T-helper 17 cell (primary cell): ENCODE data around the gene CRYBG3. TPM values are rescaled to one million over a fixed set of nuclear protein-coding genes. Genes with fewer than 3 reads are reported as not detected.
A peak's percentile ranks its signal among the peaks of the same experiment; 100 is the strongest.

Source experiments
- ATAC-seq: fragments of 150-1000 bp; cut with Tn5 transposase; 2 replicates; pipeline ENCODE4 v1.10.0; 2021; ENCODE audit warnings: mild to moderate bottlenecking, moderate library complexity
- DNase-seq, 3 donors: peaks; one replicate each; pipeline versions ENCODE4 v3.0.0 to v3.0.0-alpha.2; 2020 to 2021
- H3K9me3 ChIP-seq: one replicate; pipeline ENCODE4 v1.7.0; 2013; ENCODE audit warnings: low read length, mild to moderate bottlenecking; ENCODE audit not compliant: control insufficient read depth, poor library complexity, severe bottlenecking
- H3K27ac Mint-ChIP-seq: one replicate; pipeline ENCODE4 v1.8.0; 2022; ENCODE audit warnings: mild to moderate bottlenecking, moderate library complexity, mixed read lengths
- H3K27me3 Mint-ChIP-seq: one replicate; pipeline ENCODE4 v1.8.0; 2022; ENCODE audit warnings: mixed read lengths
- H3K36me3 Mint-ChIP-seq: one replicate; pipeline ENCODE4 v1.8.0; 2022; ENCODE audit warnings: low read depth, mixed read lengths
- H3K4me1 Mint-ChIP-seq: one replicate; pipeline ENCODE4 v1.8.0; 2022; ENCODE audit warnings: mild to moderate bottlenecking, mixed read lengths
- H3K4me3 Mint-ChIP-seq: one replicate; pipeline ENCODE4 v1.8.0; 2022; ENCODE audit warnings: mild to moderate bottlenecking, moderate library complexity, mixed read lengths
- total RNA-seq, 4 donors: library from RNA in 2 of 4; stranded (reverse) in 2 of 4; gene quantifications; one replicate each; pipeline ENCODE4 v1.2.3 and lab custom pipeline; 2022 to 2026

Gene CRYBG3
- total RNA-seq, 2 donors from 2014 or later, result 6.4 to 6.5 TPM

DNA sequence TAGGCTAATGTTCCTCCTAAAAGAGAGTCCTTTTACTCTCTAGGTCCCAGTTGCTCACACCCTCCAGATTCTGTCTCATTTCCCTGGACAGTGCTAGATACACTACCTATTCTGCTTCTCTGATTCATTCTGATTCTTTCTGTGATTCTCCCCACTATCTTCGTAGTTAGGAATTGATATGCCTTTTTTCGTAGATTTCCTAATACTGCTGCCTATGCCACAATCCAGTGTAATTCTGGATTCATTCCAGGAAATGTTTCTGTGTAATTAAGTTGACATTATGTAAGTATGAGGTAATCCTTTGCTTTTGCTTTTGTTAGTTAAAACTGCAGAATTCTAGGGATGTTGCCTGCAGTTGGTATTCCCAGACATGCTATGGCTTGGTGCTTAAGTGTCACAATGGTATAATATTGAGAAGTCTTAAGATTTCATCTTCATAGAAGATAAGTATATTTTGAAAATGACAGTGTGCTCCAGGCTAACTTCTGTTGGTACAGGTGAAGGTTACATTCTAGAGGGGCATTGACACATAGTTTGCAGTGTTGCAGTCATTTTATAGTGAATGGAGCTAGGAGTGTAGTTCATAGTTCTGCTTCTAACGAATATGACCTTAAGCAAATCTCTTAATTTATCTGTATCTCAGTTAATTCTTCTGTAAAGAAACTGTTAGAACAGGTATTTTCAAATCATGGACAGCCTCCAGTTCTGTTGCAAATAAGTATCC, 96.2 kb downstream of the CRYBG3 start:
- ATAC-seq (no peak), DNase-seq (no peak)
- peaks cover 10% of the 10 kb centered on the region for H3K4me1 Mint-ChIP-seq
- H3K27me3 Mint-ChIP-seq, result no peaks in the 10 kb centered on the region
- H3K4me3 Mint-ChIP-seq, result no peak overlapping the region
- H3K27ac Mint-ChIP-seq, result no peak overlapping the region
- no peaks in the 10 kb centered on the region for H3K9me3 ChIP-seq
- peaks cover 8% of the 10 kb centered on the region for H3K36me3 Mint-ChIP-seq

DNA sequence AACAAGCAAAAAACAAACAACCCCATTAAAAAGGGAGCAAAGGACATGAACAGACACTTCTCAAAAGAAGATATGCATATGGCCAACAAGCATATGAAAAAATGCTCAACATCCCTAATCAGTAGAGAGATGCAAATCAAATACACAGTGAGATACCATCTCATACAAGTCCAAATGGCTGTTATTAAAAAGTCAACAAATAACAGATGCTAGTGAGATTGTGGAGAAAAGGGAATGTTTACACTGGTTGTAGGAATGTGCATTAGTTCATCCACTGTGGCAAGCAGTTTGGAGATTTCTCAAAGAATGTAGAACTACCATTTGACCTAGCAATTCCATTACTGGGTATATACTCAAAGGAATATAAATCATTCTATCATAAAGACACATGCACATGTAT, 105.9 kb downstream of the CRYBG3 start:
- DNase-seq (no peak), ATAC-seq (no peak)
- H3K36me3 Mint-ChIP-seq, result peaks cover 11% of the 10 kb centered on the region
- no peaks in the 10 kb centered on the region for H3K9me3 ChIP-seq
- no peaks in the 10 kb centered on the region for H3K4me1 Mint-ChIP-seq
- no peak overlapping the region for H3K27ac Mint-ChIP-seq
- no peaks in the 10 kb centered on the region for H3K27me3 Mint-ChIP-seq
- no peak overlapping the region for H3K4me3 Mint-ChIP-seq

DNA sequence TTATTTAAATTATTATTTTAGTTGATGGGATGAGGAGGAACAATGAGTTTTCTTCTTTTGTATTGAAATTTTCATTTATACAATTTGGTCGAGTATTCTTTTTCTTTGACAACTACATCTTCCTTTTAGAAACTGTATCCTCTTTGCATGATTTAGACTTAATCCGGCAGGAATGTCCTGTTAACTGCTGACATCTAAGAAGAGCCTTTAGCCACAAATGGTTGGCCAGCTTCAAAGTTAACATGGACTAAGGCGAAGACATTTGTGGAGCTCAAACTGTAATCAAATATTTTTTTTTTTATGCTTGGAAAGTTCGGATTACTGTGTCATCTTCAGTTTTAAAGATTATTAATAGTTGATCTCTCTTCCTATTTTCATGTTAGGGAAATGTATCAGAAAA, 107.2 kb downstream of the CRYBG3 start:
- ATAC-seq, result no peak
- H3K9me3 ChIP-seq, result no peaks in the 10 kb centered on the region
- Mint-ChIP-seq H3K36me3 (peaks cover 7% of the 10 kb centered on the region), H3K4me1 (no peaks in the 10 kb centered on the region), H3K27me3 (no peaks in the 10 kb centered on the region), H3K27ac (no peak overlapping the region), H3K4me3 (no peak overlapping the region)
- DNase-seq, result no peak

DNA sequence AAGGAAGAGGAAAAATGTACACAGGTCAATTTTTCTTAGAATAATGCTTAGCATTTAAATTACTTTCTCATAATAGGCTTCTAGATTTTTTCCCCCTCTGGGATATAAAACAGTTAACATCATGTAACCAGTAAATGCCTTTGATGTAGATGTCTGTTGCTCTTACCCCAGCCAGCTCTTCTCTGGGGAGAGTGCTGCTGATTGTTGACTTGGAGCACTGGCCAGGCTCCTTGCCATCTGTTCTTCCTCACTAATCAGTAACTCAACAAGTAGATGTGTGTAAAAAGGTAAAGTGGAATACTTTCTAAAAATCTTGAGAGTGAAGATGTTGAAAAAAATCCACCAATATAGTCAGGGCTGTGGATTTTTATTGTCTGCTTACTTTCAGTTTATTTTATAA, 108.2 kb downstream of the CRYBG3 start:
- Mint-ChIP-seq H3K27me3 (no peaks in the 10 kb centered on the region), H3K4me3 (no peak overlapping the region), H3K27ac (no peak overlapping the region), H3K36me3 (peaks cover 2% of the 10 kb centered on the region), H3K4me1 (peaks cover 2% of the 10 kb centered on the region)
- no peaks in the 10 kb centered on the region for H3K9me3 ChIP-seq
- ATAC-seq, result no peak
- no peak for DNase-seq

DNA sequence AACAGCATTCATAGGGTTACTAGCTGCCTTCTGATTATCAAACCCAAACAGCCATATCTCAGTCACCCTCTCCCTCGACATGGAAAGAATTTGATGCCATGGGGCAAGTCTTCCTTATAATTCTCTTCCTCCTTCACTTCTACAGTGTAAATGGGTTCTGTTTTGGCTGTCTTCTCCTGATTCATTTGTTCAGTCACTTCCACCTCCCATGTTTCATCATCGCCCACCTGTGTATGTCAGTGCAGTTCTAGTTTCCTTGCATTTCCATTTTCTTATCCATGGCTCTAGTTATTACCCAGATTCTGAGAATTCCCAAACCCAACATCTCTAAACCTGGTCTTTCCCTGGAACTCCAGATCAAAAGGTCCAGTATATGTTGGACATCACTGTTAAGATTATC, 109.4 kb downstream of the CRYBG3 start:
- peaks cover 4% of the 10 kb centered on the region for H3K4me1 Mint-ChIP-seq
- no peaks in the 10 kb centered on the region for H3K9me3 ChIP-seq
- ATAC-seq, result no peak
- H3K27me3 Mint-ChIP-seq, result no peaks in the 10 kb centered on the region
- no peak overlapping the region for H3K27ac Mint-ChIP-seq
- peaks cover 4% of the 10 kb centered on the region for H3K36me3 Mint-ChIP-seq
- no peak overlapping the region for H3K4me3 Mint-ChIP-seq
- no peak for DNase-seq

DNA sequence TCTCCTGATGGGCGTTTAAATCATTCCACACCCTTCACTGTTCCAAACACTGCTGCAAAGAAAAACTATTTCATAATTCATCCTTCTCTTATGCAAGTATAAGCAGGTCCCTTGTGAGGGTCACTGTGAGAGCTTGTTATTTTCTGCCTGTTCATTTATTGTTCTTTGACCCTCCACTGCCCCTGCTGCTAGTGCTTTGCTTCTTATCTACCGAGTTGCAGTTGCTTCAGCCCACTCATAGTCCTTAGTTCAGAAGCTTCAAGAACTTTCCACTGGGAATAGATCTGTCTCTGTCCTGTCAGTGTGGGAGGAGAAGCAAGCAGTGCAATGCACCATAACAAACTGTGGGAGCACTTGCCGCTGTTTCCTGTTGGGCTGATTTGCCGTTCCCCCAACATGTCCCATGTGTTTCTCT, 110.6 kb downstream of the CRYBG3 start:
- ATAC-seq, result no peak
- Mint-ChIP-seq H3K4me1 (peaks cover 4% of the 10 kb centered on the region), H3K4me3 (no peak overlapping the region), H3K27ac (peak overlapping the region; percentile 6), H3K27me3 (no peaks in the 10 kb centered on the region), H3K36me3 (peaks cover 4% of the 10 kb centered on the region)
- DNase-seq, result no peak
- no peaks in the 10 kb centered on the region for H3K9me3 ChIP-seq

DNA sequence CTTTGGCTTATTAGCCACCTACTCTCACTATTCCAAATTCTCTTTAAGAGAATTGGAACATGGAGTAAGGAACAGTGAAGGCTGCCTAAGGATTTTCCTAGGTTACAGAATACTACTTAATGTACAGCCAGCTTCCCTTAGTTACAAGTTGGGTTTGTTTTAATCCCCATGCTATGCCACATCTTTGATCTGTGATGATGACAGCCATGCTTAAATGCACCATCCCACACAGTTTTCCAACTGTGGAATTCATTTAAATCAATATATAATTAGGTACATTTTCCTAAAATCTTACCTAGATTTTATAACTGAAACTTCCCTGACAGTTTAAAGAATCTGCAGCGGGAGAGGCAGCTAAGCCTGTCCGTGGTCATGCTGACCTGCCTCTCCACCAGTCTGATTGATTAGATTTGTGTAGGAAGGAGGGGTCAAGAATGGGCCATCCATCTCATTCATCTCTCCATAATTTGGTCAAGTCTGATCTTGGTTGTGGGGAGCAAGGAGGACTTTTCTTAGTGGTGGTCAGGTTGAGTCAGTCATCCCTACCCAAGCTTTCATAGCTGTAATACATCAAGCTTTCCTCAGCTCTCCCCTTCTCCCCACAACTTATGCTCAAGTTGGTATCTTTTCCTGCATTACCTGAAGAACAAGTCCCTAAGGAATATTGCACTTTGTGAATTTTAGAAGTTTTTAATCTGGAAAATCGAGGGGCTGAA, 113.3 kb downstream of the CRYBG3 start:
- peaks cover 4% of the 10 kb centered on the region for H3K4me1 Mint-ChIP-seq
- no peak for ATAC-seq
- no peak overlapping the region for H3K4me3 Mint-ChIP-seq
- no peak for DNase-seq
- H3K9me3 ChIP-seq, result no peaks in the 10 kb centered on the region
- H3K27ac Mint-ChIP-seq, result no peak overlapping the region
- peaks cover 4% of the 10 kb centered on the region for H3K36me3 Mint-ChIP-seq
- no peaks in the 10 kb centered on the region for H3K27me3 Mint-ChIP-seq

DNA sequence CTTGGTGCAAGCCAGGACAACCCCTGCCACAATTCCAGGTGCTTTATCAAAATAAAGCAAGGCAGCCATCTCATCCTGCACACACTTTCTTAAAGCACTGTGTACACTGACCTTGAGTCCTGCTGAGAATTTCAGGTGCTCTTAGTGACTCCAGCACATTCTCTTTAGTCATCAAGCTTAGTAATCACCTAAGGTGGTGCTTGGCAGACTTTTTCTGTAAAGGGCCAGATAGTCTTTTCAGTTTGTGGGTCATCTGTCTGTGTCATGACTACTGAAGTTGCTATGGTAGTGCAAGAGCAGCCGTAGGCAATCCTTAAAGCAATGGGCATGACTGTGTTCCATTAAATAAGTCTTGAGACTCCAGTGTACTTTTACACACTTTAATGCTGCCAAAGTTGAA, 114.0 kb downstream of the CRYBG3 start:
- ATAC-seq (no peak), DNase-seq (no peak)
- Mint-ChIP-seq H3K27ac (no peak overlapping the region), H3K4me1 (peaks cover 6% of the 10 kb centered on the region), H3K27me3 (no peaks in the 10 kb centered on the region), H3K36me3 (peaks cover 4% of the 10 kb centered on the region), H3K4me3 (no peak overlapping the region)
- no peaks in the 10 kb centered on the region for H3K9me3 ChIP-seq

DNA sequence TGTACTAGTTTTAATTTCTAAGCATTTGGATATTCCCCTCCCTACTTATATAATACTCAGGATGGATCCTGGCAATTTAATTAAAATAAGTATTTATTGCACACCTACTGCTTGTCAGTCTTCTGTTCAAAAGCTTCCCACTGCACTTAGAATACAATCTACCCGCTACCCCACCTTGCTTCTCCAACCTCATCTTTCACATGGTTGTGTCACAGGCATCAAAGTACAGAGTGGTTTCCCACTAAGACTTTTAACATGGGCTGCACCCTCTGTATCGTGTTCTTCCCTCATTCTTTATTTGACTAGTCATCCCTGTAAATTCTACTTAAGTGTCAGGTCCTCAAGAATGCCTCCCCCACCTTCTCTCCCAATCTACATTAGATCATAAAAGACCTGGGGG, 115.4 kb downstream of the CRYBG3 start:
- H3K9me3 ChIP-seq, result no peaks in the 10 kb centered on the region
- DNase-seq (no peak), ATAC-seq (no peak)
- peaks cover 2% of the 10 kb centered on the region for H3K36me3 Mint-ChIP-seq
- no peak overlapping the region for H3K4me3 Mint-ChIP-seq
- peak overlapping the region; percentile 34 for H3K27ac Mint-ChIP-seq
- no peaks in the 10 kb centered on the region for H3K27me3 Mint-ChIP-seq
- H3K4me1 Mint-ChIP-seq, result peaks cover 6% of the 10 kb centered on the region

DNA sequence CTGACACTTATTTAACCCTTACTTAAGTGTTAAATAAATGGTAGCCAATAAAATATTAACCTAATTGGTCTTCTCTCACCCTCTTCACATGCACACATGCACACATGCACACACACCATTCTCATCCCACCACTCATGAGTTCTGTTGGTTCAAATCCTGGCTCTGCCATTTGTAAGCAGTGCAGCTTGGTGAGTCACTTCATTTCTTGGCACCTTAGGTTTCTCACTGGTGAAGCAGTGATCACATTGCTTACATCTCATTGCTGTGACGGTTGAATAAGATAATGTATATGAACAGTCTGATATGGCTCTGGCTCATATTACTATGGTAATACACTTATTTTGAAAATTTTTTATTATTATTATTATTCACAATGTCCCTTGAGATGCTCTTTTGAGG, 116.6 kb downstream of the CRYBG3 start:
- Mint-ChIP-seq H3K4me1 (peaks cover 6% of the 10 kb centered on the region), H3K36me3 (peaks cover 2% of the 10 kb centered on the region), H3K27ac (no peak overlapping the region), H3K4me3 (no peak overlapping the region), H3K27me3 (no peaks in the 10 kb centered on the region)
- no peaks in the 10 kb centered on the region for H3K9me3 ChIP-seq
- ATAC-seq, result no peak
- no peak for DNase-seq

DNA sequence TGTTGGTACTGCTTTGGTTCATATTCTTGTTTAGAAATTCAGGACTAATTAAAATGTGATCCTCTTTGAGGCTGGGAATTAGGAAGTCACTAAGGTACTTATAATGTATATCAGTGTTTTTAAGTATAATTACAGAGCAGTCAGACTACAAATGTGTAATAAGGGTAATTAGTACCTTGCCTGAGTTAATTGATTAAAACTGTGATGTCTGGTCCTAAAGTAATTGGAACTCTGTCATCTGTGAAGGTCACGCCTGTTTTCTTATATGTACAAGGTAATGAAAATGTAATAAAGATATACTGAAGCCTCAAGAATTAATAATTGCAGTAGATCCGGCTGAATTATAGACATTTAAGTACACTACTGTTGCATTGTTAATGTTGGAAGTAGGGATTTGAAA, 117.6 kb downstream of the CRYBG3 start:
- ATAC-seq, result no peak
- Mint-ChIP-seq H3K27ac (no peak overlapping the region), H3K4me3 (no peak overlapping the region), H3K27me3 (no peaks in the 10 kb centered on the region), H3K36me3 (peaks cover 2% of the 10 kb centered on the region), H3K4me1 (peaks cover 6% of the 10 kb centered on the region)
- no peaks in the 10 kb centered on the region for H3K9me3 ChIP-seq
- DNase-seq, result no peak

DNA sequence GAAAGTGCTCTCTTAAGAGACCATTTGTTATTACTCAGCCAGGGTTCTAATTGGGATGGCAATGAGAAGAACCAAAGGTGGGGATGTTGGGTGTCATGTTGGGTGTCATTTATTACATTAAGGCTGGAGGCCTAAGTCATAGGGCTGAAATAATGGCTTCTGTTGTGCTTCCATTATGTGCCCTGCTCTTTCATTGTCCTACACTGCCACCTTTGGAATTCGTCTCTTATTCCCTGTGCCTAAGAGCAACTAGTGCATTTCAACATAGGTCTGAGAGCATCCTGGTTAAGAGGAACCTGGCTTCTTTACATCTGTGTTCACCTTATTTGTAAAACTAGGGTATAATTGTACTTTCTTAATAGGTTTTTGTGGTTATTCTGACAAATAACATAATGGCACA, 118.2 kb downstream of the CRYBG3 start:
- H3K27ac Mint-ChIP-seq, result no peak overlapping the region
- H3K27me3 Mint-ChIP-seq, result no peaks in the 10 kb centered on the region
- DNase-seq, result no peak
- peaks cover 2% of the 10 kb centered on the region for H3K36me3 Mint-ChIP-seq
- peak; percentile 50 for ATAC-seq
- no peak overlapping the region for H3K4me3 Mint-ChIP-seq
- H3K4me1 Mint-ChIP-seq, result peaks cover 4% of the 10 kb centered on the region
- H3K9me3 ChIP-seq, result no peaks in the 10 kb centered on the region

DNA sequence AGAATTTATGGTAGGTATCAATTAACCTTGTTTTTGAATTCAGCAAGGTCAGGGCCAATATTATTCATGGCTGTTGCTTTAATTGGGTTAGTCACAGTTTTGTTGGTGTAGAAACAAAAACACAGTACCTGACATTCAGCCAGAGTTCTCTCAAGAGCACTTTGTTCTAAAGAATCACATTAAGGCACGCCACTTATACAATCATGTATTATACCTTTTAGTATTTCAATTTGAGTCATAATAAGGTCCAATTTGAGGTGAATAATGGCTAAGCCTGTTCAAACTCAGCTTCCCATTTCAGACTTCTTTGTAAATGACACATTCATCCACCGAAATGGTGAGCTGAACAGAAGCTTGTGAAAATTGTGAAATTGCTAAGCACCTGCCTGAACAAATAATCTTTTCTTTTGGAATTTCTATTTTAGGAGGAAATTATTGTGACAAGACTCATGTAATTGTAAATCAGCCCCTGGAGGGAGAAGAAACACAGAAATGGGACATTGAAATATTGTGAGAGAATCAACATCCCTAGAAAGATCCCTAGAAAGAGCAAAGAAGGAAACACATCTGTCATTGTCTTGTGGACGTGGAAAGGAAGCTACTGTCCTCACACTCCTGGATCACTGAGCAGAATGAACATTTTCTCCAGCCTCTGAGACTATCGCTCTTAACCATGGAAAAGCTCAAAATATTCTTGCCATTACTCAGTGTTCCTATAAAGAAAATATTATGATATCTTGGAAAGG, 121.2 kb downstream of the CRYBG3 start:
- no peaks in the 10 kb centered on the region for H3K9me3 ChIP-seq
- ATAC-seq (no peak), DNase-seq (no peak)
- peaks cover 2% of the 10 kb centered on the region for H3K36me3 Mint-ChIP-seq
- no peaks in the 10 kb centered on the region for H3K27me3 Mint-ChIP-seq
- peaks cover 2% of the 10 kb centered on the region for H3K4me1 Mint-ChIP-seq
- no peak overlapping the region for H3K4me3 Mint-ChIP-seq
- H3K27ac Mint-ChIP-seq, result no peak overlapping the region
